Measurements from ENCODE around the gene NSD2. TPM values are rescaled to one million over a fixed set of nuclear protein-coding genes. Genes with fewer than 3 reads are reported as not detected.
A peak's percentile ranks its signal among the peaks of the same experiment; 100 is the strongest.

The NSD2 gene
- total RNA-seq, 1 donor, result 84.7 TPM

- no peak overlapping the region for H3K4me3 ChIP-seq (ENCODE audit: low read depth, low read length)
- no peak for DNase-seq (ENCODE audit: low read depth)
- TF ChIP-seq CTCF (IDR thresholded peaks at IDR 0.05; ENCODE audit: insufficient read depth, low read length), result no peak
These were observed 87.3 kb downstream of the NSD2 start for GRCh38 chr4:1958276-1959103.

GRCh38 chr4:1959104-1959384 is 87.9 kb downstream of the NSD2 start:
- no peak for TF ChIP-seq CTCF (IDR thresholded peaks at IDR 0.05; ENCODE audit: insufficient read depth, low read length)
- no peak for DNase-seq (ENCODE audit: low read depth)
- no peak overlapping the region for H3K4me3 ChIP-seq (ENCODE audit: low read depth, low read length)

- TF ChIP-seq CTCF (IDR thresholded peaks at IDR 0.05; ENCODE audit: insufficient read depth, low read length), result no peak
- peak; percentile 12 for DNase-seq (ENCODE audit: low read depth)
- no peak overlapping the region for H3K4me3 ChIP-seq (ENCODE audit: low read depth, low read length)
These were observed 89.1 kb downstream of the NSD2 start for GRCh38 chr4:1960170-1960825.

GRCh38 chr4:1961038-1961437 is 89.8 kb downstream of the NSD2 start:
- no peak for TF ChIP-seq CTCF (IDR thresholded peaks at IDR 0.05; ENCODE audit: insufficient read depth, low read length)
- H3K4me3 ChIP-seq (ENCODE audit: low read depth, low read length), result no peak overlapping the region
- DNase-seq (ENCODE audit: low read depth), result no peak

- no peak for DNase-seq (ENCODE audit: low read depth)
- H3K4me3 ChIP-seq (ENCODE audit: low read depth, low read length), result no peak overlapping the region
- no peak for TF ChIP-seq CTCF (IDR thresholded peaks at IDR 0.05; ENCODE audit: insufficient read depth, low read length)
These were observed 90.4 kb downstream of the NSD2 start for GRCh38 chr4:1961563-1961962.

GRCh38 chr4:1962980-1963379 is 91.8 kb downstream of the NSD2 start:
- no peak for TF ChIP-seq CTCF (IDR thresholded peaks at IDR 0.05; ENCODE audit: insufficient read depth, low read length)
- H3K4me3 ChIP-seq (ENCODE audit: low read depth, low read length), result no peak overlapping the region
- no peak for DNase-seq (ENCODE audit: low read depth)

Data from fibroblast of the aortic adventitia (primary cell).